Left lung (tissue), 10 donors: Measurements from ENCODE around the gene TLK1. TPM values are rescaled to one million over a fixed set of nuclear protein-coding genes. Genes with fewer than 3 reads are reported as not detected.

Source experiments
- ATAC-seq: fragments of 200-7000 bp; cut with Tn5 transposase; one replicate; pipeline ENCODE4 v1.9.1; 2020; ENCODE audit warnings: moderate library complexity
- DNase-seq, 4 donors: peaks; one replicate each; pipeline ENCODE4 v3.0.0-alpha.2; 2013 to 2020
- H3K27ac ChIP-seq, 2 donors: fragments of 200-600 bp; sonication (generic) in 1 of 2; one replicate each; pipeline versions ENCODE4 v1.5.0 to v1.8.0; 2020 to 2021
- H3K27me3 ChIP-seq, 2 donors: fragments of 200-600 bp; sonication (generic) in 1 of 2; one replicate each; pipeline versions ENCODE4 v1.5.0 to v1.8.0; 2020 to 2021
- H3K36me3 ChIP-seq, 2 donors: fragments of 200-600 bp; sonication (generic) in 1 of 2; one replicate each; pipeline versions ENCODE4 v1.5.0 to v1.8.0; 2020 to 2021
- H3K4me1 ChIP-seq, 2 donors: fragments of 200-600 bp; one replicate each; pipeline ENCODE4 v1.8.0; 2021
- H3K4me3 ChIP-seq, 2 donors: fragments of 200-600 bp; sonication (generic) in 1 of 2; one replicate each; pipeline versions ENCODE4 v1.5.0 to v1.8.0; 2020 to 2021; ENCODE audit warnings: mild to moderate bottlenecking in 1 of 2
- H3K9me3 ChIP-seq, 2 donors: fragments of 200-600 bp; sonication (generic) in 1 of 2; one replicate each; pipeline versions ENCODE4 v1.5.0 to v1.8.0; 2020 to 2021
- CTCF ChIP-seq, 2 donors: fragments of 200-600 bp; sonication (generic) in 1 of 2; IDR thresholded peaks; one replicate each; pipeline versions ENCODE4 v1.5.0 to v1.8.0; 2021; ENCODE audit warnings: antibody characterized with exemption in 2 of 2
- intact Hi-C, 2 donors: fragments of 100-400 bp; cut with DNase I; formaldehyde crosslinking; loops; one replicate each; pipeline versions ENCODE4 v1.11.2 to v1.14.2; 2022
- polyA plus RNA-seq, 6 donors: library from polyadenylated mRNA; unstranded; fragments of 120-200 nt; gene quantifications; one replicate each; pipeline ENCODE4 v1.2.1, GENCODE V29; 2013; ENCODE audit not compliant: insufficient read length in 6 of 6
- total RNA-seq, 2 donors: library from RNA; stranded (reverse); fragmentation: NEBNext Ultra II Directional; extraction: Animal tissue kit (Norgen Biotek cat#: 25700); gene quantifications; one replicate each; pipeline ENCODE4 v1.2.1, GENCODE V29; 2021
- donor health status: DM: no; HTN: yes; CAD: no.
- donor health status: DM: no; HTN: no; CAD: no.

The TLK1 gene
- total and polyA plus RNA-seq, 8 donors: 35.3 to 49.8 (median 40.4) TPM

- no peaks in the 10 kb centered on the region for H3K27me3 ChIP-seq
- H3K9me3 ChIP-seq: no peaks in the 10 kb centered on the region
- intact Hi-C loops: no loop called here
- peaks cover 0 to 66% of the 10 kb centered on the region in 2 donors for H3K36me3 ChIP-seq
- no peak overlapping the region for H3K27ac ChIP-seq
- no peak for TF ChIP-seq CTCF (IDR thresholded peaks at IDR 0.05)
- no peak overlapping the region for H3K4me3 ChIP-seq
- ATAC-seq: no peak
- no peaks in the 10 kb centered on the region for H3K4me1 ChIP-seq
- DNase-seq: no peak
These were observed 193.9 kb downstream of the TLK1 start for GRCh38 chr2:170966648-170967396.

- Histone ChIP-seq H3K9me3 (no peaks in the 10 kb centered on the region), H3K27me3 (no peaks in the 10 kb centered on the region), H3K4me1 (no peaks in the 10 kb centered on the region), H3K36me3 (peaks cover 0 to 78% of the 10 kb centered on the region in 2 donors), H3K4me3 (no peak overlapping the region), H3K27ac (no peak overlapping the region)
- TF ChIP-seq CTCF (IDR thresholded peaks at IDR 0.05): no peak
- intact Hi-C loops: no loop called here
- ATAC-seq (no peak), DNase-seq (no peak)
These were observed 195.1 kb downstream of the TLK1 start for GRCh38 chr2:170965446-170966225.

DNA sequence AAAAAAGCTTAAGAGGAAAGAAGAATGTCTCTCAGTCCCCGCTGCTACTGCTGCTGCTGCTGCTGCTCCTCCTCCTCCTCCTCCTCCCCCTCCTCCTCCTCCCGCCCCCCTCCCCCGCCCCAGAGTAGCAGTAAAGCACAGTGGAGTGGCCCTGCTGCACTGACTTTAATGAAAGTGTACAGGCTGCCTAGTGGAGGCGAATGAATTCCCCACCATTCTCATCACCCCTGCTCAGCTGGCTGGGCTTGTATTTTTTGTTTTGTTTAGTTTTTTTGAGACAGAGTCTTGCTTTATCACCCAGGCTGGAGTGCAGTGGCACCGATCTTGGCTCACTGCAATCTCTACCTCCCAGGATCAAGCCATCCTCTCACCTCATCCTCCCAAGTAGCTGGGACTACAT, 197.3 kb downstream of the TLK1 start:
- Histone ChIP-seq H3K27ac (no peak overlapping the region), H3K4me1 (no peaks in the 10 kb centered on the region), H3K4me3 (no peak overlapping the region), H3K27me3 (no peaks in the 10 kb centered on the region), H3K36me3 (peaks cover 0 to 100% of the 10 kb centered on the region in 2 donors), H3K9me3 (no peaks in the 10 kb centered on the region)
- DNase-seq (no peak), ATAC-seq (no peak)
- TF ChIP-seq CTCF (IDR thresholded peaks at IDR 0.05): no peak
- intact Hi-C loops: no loop called here

GRCh38 chr2:170953941-170954340, 206.8 kb downstream of the TLK1 start:
- DNase-seq: no peak
- Histone ChIP-seq H3K27me3 (no peaks in the 10 kb centered on the region), H3K4me1 (peaks cover 0 to 12% of the 10 kb centered on the region in 2 donors), H3K27ac (no peak overlapping the region), H3K9me3 (no peaks in the 10 kb centered on the region), H3K36me3 (peaks cover 4 to 98% of the 10 kb centered on the region in 2 donors), H3K4me3 (no peak overlapping the region)
- no peak for TF ChIP-seq CTCF (IDR thresholded peaks at IDR 0.05)
- ATAC-seq: no peak
- intact Hi-C loops: no loop called here

DNA sequence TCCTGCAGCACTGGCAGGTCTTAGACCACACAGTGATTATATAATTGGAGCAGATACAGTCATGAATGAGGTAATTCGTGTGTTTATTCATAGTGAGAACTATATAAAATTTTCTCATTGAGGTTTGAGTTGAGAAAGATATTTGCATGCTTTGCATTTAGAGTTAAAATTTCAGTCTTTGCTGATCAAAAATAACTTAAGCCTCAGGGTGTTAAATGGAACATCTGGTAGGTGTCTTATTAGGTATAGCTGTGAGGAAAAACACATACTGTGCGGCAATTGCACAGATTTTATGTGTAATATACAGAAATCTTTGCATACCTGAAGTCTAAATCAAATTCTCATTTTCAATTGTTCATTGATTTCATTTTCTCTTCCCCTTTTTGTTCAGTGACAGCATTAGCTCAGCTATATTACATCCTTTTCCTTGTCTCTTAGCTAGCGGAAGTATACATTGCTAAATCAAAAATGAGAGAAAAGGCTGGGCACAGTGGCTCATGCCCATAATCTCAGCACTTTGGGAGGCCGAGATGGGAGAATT, 210.4 kb downstream of the TLK1 start:
- H3K4me1 ChIP-seq: peaks cover 0 to 12% of the 10 kb centered on the region in 2 donors

More for the DNA sequence above, 210.4 kb downstream of the TLK1 start:
- H3K4me3 ChIP-seq: no peak overlapping the region
- no peaks in the 10 kb centered on the region for H3K27me3 ChIP-seq
- intact Hi-C loops: no loop called here
- DNase-seq: no peak
- peak; percentile 40 for ATAC-seq
- no peaks in the 10 kb centered on the region for H3K9me3 ChIP-seq
- peak overlapping the region in 1 of 2 donors; percentile 21 for H3K27ac ChIP-seq
- no peak for TF ChIP-seq CTCF (IDR thresholded peaks at IDR 0.05)
- H3K36me3 ChIP-seq: peaks cover 4 to 61% of the 10 kb centered on the region in 2 donors
